ENCODE measurements around the gene CD7.

- TF ChIP-seq CTCF (IDR thresholded peaks at IDR 0.05) (no peak), POLR2A (IDR thresholded peaks at IDR 0.05) (no peak)
These were observed 39.1 kb downstream of the CD7 start for GRCh38 chr17:82278308-82278707.
